ENCODE measurements around the gene PHKA2.
A peak's percentile ranks its signal among the peaks of the same experiment; 100 is the strongest.

Gene PHKA2

DNA sequence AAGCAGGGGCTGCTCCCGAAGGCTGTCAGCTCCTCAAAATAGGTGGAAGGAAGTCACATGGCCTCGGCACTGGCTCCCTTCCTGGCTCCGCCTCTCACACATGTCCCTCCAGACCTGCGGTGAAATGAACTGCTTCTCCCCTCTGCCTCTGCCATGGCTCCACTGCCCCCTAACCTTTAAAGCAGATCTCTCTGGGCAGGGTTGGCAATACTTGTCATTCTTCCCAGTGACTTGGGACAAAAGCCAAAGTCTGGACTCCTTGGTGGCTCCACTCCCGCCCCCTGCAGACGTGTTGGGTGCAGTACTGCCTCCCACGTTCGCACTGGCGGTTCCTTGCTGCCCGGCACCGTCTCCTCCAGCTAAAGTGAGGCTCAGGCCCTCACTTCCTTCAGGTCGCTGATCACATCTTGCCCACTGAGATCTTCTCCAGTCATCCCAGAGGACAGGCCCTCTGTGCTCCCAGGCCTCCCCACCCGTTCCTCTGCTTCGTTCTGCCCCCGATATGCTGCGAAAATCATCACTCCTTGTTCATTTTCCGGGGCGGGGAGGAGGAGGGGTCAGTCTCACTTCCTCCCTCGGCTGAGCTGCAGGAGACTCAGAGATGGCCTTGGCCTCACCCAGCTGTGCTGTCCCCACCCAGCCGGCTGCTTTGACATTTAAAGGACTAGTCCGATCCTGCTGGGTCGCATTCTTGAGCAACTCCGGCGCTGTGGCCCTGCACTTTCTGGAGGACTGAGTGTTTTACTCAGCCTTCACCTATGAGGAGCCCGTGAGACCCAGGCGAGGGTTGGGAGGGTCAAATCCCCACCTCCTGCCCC lies 97.4 kb downstream of the PHKA2 start:
- no peak for DNase-seq (ENCODE audit: low read depth)
- H3K4me3 ChIP-seq (ENCODE audit: control insufficient read depth, low read depth, low read length): peak overlapping the region; percentile 27
- TF ChIP-seq, protein P1, sequence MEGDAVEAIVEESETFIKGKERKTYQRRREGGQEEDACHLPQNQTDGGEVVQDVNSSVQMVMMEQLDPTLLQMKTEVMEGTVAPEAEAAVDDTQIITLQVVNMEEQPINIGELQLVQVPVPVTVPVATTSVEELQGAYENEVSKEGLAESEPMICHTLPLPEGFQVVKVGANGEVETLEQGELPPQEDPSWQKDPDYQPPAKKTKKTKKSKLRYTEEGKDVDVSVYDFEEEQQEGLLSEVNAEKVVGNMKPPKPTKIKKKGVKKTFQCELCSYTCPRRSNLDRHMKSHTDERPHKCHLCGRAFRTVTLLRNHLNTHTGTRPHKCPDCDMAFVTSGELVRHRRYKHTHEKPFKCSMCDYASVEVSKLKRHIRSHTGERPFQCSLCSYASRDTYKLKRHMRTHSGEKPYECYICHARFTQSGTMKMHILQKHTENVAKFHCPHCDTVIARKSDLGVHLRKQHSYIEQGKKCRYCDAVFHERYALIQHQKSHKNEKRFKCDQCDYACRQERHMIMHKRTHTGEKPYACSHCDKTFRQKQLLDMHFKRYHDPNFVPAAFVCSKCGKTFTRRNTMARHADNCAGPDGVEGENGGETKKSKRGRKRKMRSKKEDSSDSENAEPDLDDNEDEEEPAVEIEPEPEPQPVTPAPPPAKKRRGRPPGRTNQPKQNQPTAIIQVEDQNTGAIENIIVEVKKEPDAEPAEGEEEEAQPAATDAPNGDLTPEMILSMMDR (IDR thresholded peaks at IDR 0.05; ENCODE audit: control insufficient read depth, insufficient read depth, low read depth, low read length, missing control alignments): peak; percentile 61

DNA sequence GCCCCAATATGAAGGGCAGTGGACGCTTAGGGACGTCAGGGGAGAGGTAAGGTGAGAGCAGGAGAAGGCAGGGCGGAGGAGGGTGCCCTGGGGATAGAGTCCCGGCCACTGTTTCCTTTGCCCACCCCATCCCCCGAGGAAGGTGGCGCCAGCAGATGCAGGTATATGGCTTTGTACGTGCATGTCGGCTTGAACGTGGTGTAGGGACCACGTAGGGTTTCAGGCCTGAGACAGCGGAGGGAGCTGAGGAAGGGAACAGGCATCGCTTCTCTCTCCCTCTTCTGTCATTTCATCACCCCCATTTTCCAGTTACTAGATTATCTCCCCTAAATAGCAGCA lies 97.9 kb downstream of the PHKA2 start:
- peak overlapping the region; percentile 27 for H3K4me3 ChIP-seq (ENCODE audit: control insufficient read depth, low read depth, low read length)
- no peak for DNase-seq (ENCODE audit: low read depth)
- TF ChIP-seq, protein P1 (IDR thresholded peaks at IDR 0.05; ENCODE audit: control insufficient read depth, insufficient read depth, low read depth, low read length, missing control alignments): no peak

DNA sequence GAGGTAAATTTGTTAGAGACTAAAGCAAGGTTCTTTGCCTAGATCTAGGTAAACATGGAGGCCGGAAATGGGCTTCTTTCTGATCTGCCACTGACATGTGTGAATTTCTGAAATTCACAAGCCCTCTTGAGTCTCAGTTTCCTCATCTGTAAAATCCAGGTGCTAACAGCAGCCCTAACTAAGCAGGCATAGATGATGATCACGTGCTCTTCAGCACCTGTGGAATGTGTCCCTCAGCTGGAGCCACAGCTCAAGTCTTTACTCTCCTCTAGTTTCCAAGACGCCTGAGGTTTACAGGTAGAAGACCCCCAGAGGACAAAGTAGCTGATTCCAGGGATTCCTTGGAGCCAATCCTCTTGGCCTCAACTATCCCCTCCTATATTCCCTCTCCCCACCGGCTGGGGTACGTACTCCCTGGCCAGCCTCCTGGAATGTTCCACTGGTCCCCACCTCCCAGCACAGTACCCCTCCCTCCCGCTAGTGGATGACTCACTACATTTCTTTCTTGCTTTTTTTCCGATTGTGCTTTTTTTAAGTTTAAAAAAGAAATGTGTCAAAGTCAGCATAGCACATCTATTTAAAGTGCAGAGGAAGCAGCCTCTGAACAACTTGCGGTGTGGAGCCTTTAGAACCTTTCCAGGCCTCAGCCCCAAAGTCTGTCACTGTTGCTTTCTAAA lies 98.4 kb downstream of the PHKA2 start:
- H3K4me3 ChIP-seq (ENCODE audit: control insufficient read depth, low read depth, low read length): no peak overlapping the region; the same call in 1 of the 2 replicates
- DNase-seq (ENCODE audit: low read depth): no peak
- TF ChIP-seq, protein P1 (IDR thresholded peaks at IDR 0.05; ENCODE audit: control insufficient read depth, insufficient read depth, low read depth, low read length, missing control alignments): no peak

DNA sequence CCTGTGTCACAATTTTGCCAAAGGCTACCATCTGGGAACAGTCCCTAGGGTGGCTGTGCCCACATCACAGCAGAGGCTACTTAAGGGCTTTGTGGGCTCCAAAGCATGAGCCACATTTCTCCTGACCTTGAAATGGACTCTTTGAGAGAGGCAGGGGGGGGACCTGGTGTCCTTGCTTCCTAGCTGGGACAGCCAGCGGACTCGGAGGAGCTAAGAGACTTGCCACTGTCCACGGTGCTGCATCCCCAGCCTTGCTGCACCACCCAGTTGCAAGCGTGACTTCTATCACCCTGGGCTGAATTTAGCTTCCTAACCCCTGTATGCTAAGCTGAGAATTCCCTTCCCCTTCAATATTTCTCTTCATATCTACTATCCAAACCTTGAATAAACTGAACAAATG lies 99.0 kb downstream of the PHKA2 start:
- no peak for DNase-seq (ENCODE audit: low read depth)
- H3K4me3 ChIP-seq (ENCODE audit: control insufficient read depth, low read depth, low read length): no peak overlapping the region
- TF ChIP-seq, protein P1 (IDR thresholded peaks at IDR 0.05; ENCODE audit: control insufficient read depth, insufficient read depth, low read depth, low read length, missing control alignments): no peak

DNA sequence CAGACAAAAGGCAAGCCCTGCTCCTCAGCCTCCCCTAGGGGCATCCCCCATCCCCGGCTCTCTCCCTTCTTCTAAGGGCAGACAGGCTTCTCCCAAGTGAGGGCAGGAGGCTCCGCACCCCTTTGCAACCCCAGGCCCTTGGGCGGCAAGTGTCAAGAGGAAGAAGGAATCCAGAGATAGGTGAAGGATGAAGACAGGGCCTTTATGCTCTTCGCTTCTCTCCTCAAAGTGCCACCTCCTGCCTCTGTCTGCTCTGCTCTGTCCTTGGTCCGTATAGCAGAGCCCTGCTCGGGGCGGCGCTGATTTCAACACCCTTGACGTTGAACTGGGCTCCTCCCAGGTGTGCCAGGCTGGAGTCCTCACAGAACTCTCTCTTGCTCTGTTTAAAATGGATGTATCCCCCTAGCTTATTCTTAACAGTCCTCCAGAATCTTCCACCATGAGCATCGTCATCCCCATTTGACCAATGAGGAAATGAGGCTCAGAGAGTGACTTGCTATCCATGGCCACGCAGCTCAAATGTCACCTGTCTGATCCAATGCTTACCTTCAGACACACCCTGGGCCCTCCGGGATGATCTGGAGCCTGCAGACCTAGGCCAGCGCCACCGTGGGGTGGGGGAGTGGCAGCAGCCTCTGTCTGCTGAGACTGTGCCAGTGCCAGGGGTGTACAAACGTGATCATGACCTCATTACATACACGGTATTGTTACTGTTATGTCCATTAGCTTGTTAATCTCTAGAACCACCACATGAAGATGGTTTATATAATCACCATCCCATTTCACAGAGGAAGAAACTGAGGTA lies 99.8 kb downstream of the PHKA2 start:
- DNase-seq (ENCODE audit: low read depth): no peak
- no peak overlapping the region for H3K4me3 ChIP-seq (ENCODE audit: control insufficient read depth, low read depth, low read length)
- TF ChIP-seq, protein P1 (IDR thresholded peaks at IDR 0.05; ENCODE audit: control insufficient read depth, insufficient read depth, low read depth, low read length, missing control alignments): no peak

DNA sequence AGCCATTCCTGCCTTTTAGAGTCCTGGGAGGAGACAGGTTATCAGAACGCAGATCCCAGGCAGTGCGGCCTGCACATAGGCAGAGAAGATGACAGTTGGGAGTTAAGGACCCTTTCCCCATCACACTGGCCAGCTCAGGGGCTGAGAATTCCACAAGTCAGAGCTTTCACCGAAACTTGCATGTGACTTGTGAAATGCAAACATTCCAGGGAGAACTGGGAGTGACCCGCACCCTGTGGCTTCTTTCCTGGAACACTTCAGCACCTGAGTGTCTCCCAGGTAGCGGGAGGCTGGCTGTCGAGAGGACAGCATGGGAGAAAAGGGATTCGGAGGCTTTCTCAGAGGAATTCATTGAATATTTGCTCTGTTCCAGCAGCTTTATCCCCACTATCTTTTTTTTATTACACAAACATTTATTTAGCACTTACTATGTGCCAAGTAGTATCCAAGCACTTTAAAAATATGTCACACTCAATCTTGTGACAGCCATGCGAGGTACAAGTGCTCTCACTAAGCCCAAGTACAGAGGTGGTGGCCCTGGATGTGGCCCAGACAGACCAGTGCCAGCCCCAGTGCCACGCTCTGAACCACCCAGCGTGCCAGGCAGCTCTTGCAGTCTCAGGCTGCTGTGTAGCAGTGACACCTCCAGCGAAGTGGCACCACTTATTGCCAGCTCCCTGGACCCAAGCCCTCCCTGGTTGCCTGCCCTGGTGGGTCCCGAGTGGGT lies 100.5 kb downstream of the PHKA2 start:
- DNase-seq (ENCODE audit: low read depth): no peak
- H3K4me3 ChIP-seq (ENCODE audit: control insufficient read depth, low read depth, low read length): no peak overlapping the region
- TF ChIP-seq, protein P1 (IDR thresholded peaks at IDR 0.05; ENCODE audit: control insufficient read depth, insufficient read depth, low read depth, low read length, missing control alignments): no peak

Data from AG09309 (cell line).